ENCODE data around the gene LHFPL6.

Gene LHFPL6

GRCh38 chr13:39381456-39381855 is 221.5 kb downstream of the LHFPL6 start:
- DNase-seq (ENCODE audit: low read depth), result no peak

- no peak for DNase-seq (ENCODE audit: low read depth)
Observed at GRCh38 chr13:39379667-39380655, 223.0 kb downstream of the LHFPL6 start.

- no peak for DNase-seq (ENCODE audit: low read depth)
Observed at GRCh38 chr13:39379118-39379517, 223.9 kb downstream of the LHFPL6 start.

- no peak for DNase-seq (ENCODE audit: low read depth)
Observed at GRCh38 chr13:39378306-39378705, 224.7 kb downstream of the LHFPL6 start.

- DNase-seq (ENCODE audit: low read depth), result no peak
Observed at GRCh38 chr13:39377699-39378098, 225.3 kb downstream of the LHFPL6 start.

- no peak for DNase-seq (ENCODE audit: low read depth)
Observed at GRCh38 chr13:39376076-39376475, 226.9 kb downstream of the LHFPL6 start.

GRCh38 chr13:39375601-39376000 is 227.4 kb downstream of the LHFPL6 start:
- no peak for DNase-seq (ENCODE audit: low read depth)

GRCh38 chr13:39374741-39375189 is 228.2 kb downstream of the LHFPL6 start:
- no peak for DNase-seq (ENCODE audit: low read depth)

GRCh38 chr13:39373145-39373544 is 229.8 kb downstream of the LHFPL6 start:
- DNase-seq (ENCODE audit: low read depth), result no peak

GRCh38 chr13:39371706-39372105 is 231.3 kb downstream of the LHFPL6 start:
- DNase-seq (ENCODE audit: low read depth), result no peak

GRCh38 chr13:39370554-39370953 is 232.4 kb downstream of the LHFPL6 start:
- no peak for DNase-seq (ENCODE audit: low read depth)

- DNase-seq (ENCODE audit: low read depth), result no peak
Observed at GRCh38 chr13:39370048-39370447, 232.9 kb downstream of the LHFPL6 start.

- no peak for DNase-seq (ENCODE audit: low read depth)
Observed at GRCh38 chr13:39369161-39369890, 233.7 kb downstream of the LHFPL6 start.

- DNase-seq (ENCODE audit: low read depth), result no peak
Observed at GRCh38 chr13:39365879-39366278, 237.1 kb downstream of the LHFPL6 start.

- DNase-seq (ENCODE audit: low read depth), result no peak
Observed at GRCh38 chr13:39364947-39365468, 238.0 kb downstream of the LHFPL6 start.

- no peak for DNase-seq (ENCODE audit: low read depth)
Observed at GRCh38 chr13:39363382-39363772, 239.6 kb downstream of the LHFPL6 start.

- DNase-seq (ENCODE audit: low read depth), result no peak
Observed at GRCh38 chr13:39362652-39363381, 240.2 kb downstream of the LHFPL6 start.

- no peak for DNase-seq (ENCODE audit: low read depth)
Observed at GRCh38 chr13:39353988-39354387, 249.0 kb downstream of the LHFPL6 start.

GRCh38 chr13:39350461-39350881 is 252.5 kb downstream of the LHFPL6 start:
- no peak for DNase-seq (ENCODE audit: low read depth)

- DNase-seq (ENCODE audit: low read depth), result no peak
Observed at GRCh38 chr13:39349391-39349960, 253.5 kb downstream of the LHFPL6 start.

Measured in stimulated activated CD8-positive, alpha-beta memory T cell treated with anti-CD3 and anti-CD28 coated beads, Interleukin-12 subunit alpha, Interleukin-12 subunit beta, amount 100 ng/mL, for 1 hour (primary cell).